Common myeloid progenitor, CD34-positive (primary cell): Measurements from ENCODE around the gene SLC7A1. TPM values are rescaled to one million over a fixed set of nuclear protein-coding genes. Genes with fewer than 3 reads are reported as not detected.
A peak's percentile ranks its signal among the peaks of the same experiment; 100 is the strongest.
"Not testable (repeated sequence)": the region's sequence is repeated elsewhere in the genome, so short reads cannot be mapped to it uniquely, and the experiment has no call there.

ENCODE experiments used
- CTCF ChIA-PET: fragments of 350-600 bp; sonication (Branson Sonifier 250); formaldehyde crosslinking; loops from one replicate; lab custom pipeline; 2021; ENCODE audit warnings: antibody characterized with exemption; lab: Charles Lee
- POLR2A ChIA-PET: fragments of 350-600 bp; sonication (Branson Sonifier 250); formaldehyde crosslinking; loops from one replicate; lab custom pipeline; 2021; ENCODE audit warnings: antibody characterized with exemption; lab: Charles Lee
- DNase-seq, 3 donors: peaks; one replicate each; pipeline versions ENCODE4 v3.0.0 to v3.0.0-alpha.2; 2013
- H3K27ac ChIP-seq, 2 experiments: 1 replicate in 1 of 2; 2 replicates in 1 of 2; pipeline ENCODE4 v1.7.0; 2013; ENCODE audit warnings: inconsistent platforms in 2 of 2, low read length in 2 of 2, mild to moderate bottlenecking in 2 of 2, low read depth in 1 of 2, moderate library complexity in 1 of 2; ENCODE audit not compliant: severe bottlenecking in 2 of 2, insufficient read depth in 1 of 2, poor library complexity in 1 of 2
- H3K27me3 ChIP-seq, 5 experiments: replicated peaks in 2 of 5; 1 replicate in 3 of 5; 2 replicates in 2 of 5; pipeline versions ENCODE4 v1.6.1 to v1.7.0; 2013; ENCODE audit warnings: low read length in 4 of 5, mild to moderate bottlenecking in 2 of 5, moderate library complexity in 2 of 5, inconsistent platforms in 1 of 5; ENCODE audit not compliant: insufficient read depth in 5 of 5, control insufficient read depth in 4 of 5
- H3K36me3 ChIP-seq, 4 experiments: 1 replicate in 2 of 4; 2 replicates in 2 of 4; pipeline versions ENCODE4 v1.6.1 to v1.7.0; 2013; ENCODE audit warnings: low read length in 3 of 4, control low read depth in 1 of 4, mild to moderate bottlenecking in 1 of 4; ENCODE audit not compliant: control insufficient read depth in 4 of 4, insufficient read depth in 4 of 4
- H3K4me1 ChIP-seq, 4 experiments: 1 replicate in 3 of 4; 2 replicates in 1 of 4; pipeline versions ENCODE4 v1.6.1 to v1.7.1; 2013; ENCODE audit warnings: low read length in 3 of 4, mild to moderate bottlenecking in 3 of 4, control low read depth in 1 of 4, inconsistent platforms in 1 of 4, moderate library complexity in 1 of 4; ENCODE audit not compliant: control insufficient read depth in 4 of 4, insufficient read depth in 4 of 4; ENCODE audit errors: control extremely low read depth in 1 of 4
- H3K4me3 ChIP-seq, 7 experiments: 1 replicate in 4 of 7; 2 replicates in 3 of 7; pipeline versions ENCODE4 v1.5.1 to v1.7.0; 2013; ENCODE audit warnings: mild to moderate bottlenecking in 7 of 7, low read length in 6 of 7, moderate library complexity in 6 of 7, inconsistent platforms in 2 of 7, low read depth in 2 of 7, control low read depth in 1 of 7; ENCODE audit not compliant: insufficient read depth in 4 of 7, control insufficient read depth in 1 of 7; ENCODE audit errors: extremely low read depth in 1 of 7
- H3K9me3 ChIP-seq, 5 experiments: 1 replicate in 4 of 5; 2 replicates in 1 of 5; pipeline versions ENCODE4 v1.6.1 to v1.7.1; 2013; ENCODE audit warnings: low read length in 4 of 5, mild to moderate bottlenecking in 2 of 5, inconsistent platforms in 1 of 5, low read depth in 1 of 5, moderate library complexity in 1 of 5; ENCODE audit not compliant: control insufficient read depth in 4 of 5, insufficient read depth in 2 of 5; ENCODE audit errors: control extremely low read depth in 1 of 5
- WGBS: methylation state at CpG from one replicate; pipeline ENCODE4 v1.1.5; 2013; ENCODE audit not compliant: insufficient coverage; 5-methylcytosine and 5-hydroxymethylcytosine counted together
- polyA plus RNA-seq: library from polyadenylated mRNA; unstranded; fragments of 120-200 nt; gene quantifications from one replicate; pipeline ENCODE4 v1.2.1, GENCODE V29; 2013

The SLC7A1 gene
- 16.1 TPM for polyA plus RNA-seq

DNA sequence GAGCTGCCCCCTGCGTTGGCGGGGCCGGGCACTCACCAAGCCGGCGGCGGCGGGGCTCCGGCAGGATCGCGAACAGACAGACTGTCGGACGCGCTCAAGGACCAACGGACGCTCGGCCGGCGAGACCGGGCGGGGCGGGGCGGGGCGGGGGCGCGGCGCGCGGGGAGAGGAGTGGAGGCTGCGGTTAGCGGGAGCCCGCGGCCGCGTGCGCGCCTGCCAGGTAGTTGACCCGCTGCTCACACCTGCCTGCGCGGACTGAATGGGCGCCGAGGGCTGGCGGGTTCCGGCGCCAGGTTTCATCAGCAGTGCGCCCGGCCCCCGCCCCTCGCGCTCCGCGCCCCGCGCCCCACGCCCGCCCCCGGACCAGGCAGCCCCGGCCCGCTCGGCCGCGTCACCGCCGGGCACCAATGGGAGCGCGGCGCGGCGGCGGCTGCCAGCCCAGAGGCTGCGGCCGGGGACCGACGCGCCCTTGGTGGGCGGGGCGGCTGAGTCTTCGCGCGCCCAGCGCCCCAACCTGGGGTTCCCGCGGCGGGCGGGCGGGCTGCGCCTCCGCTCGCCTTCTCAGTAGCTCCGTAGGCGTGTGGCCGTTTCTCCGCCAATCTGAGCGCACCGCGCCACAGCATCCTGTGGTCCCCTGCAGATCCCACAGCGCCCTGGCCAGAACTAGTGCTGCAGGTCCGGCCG lies at the start of gene SLC7A1:
TSS of gene SLC7A1 (minus strand) at position 309 of the 684 bp plus-strand sequence. CDS start 59,500 bp downstream, outside the sequence.
- under 1% methylated on average over 81 of the region's 98 CpGs for WGBS
- peak within 1 kb of the TSS; percentile 79 to 89 (median 85) for H3K4me3 ChIP-seq
- H3K9me3 ChIP-seq, result no peaks in the 10 kb centered on the region
- ChIA-PET CTCF (interaction anchor here (1.3 to 1.6 kb wide), 2 partner anchors 22 to 87 kb away, joined by 3 to 7 read pairs; no protein-coding TSS in a partner anchor), POLR2A (no interaction called here)
- H3K4me1 ChIP-seq, result peaks cover 1 to 34% (median 14%) of the 10 kb centered on the region in 4 experiments
- H3K27me3 ChIP-seq, result no peaks in the 10 kb centered on the region
- DNase-seq, result peak; percentile 85 to 93 (median 93)
- peaks cover 0 to 22% (median 0%) of the 10 kb centered on the region in 4 experiments for H3K36me3 ChIP-seq
- H3K27ac ChIP-seq, result peak within 1 kb of the TSS; percentile 75 to 94

- WGBS, result 96% methylated on average over 4 of the region's 4 CpGs
Measured at GRCh38 chr13:29640665-29641064, 45.2 kb upstream of the SLC7A1 start.

DNA sequence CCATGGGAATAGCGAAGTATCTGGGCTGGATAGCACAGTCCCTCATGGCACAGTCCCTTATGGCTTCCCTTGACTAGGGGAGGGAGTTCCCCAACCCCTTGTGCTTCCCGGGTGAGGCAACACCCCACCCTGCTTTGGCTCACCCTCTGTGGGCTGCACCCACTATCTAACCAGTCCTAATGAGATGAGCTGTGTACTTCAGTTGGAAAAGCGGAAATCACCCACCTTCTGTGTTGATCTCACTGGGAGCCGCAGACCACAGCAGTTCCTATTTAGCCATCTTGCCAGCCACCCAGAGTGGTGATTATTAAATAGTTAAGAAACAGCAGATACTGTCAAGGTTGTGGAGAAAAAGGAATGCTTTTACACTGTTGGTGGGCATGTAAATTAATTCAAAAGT lies 41.3 kb upstream of the SLC7A1 start:
- not testable (repeated sequence) for DNase-seq
- 100% methylated on average over 1 of the region's 4 CpGs for WGBS

More at GRCh38 chr13:29640665-29641064, 45.2 kb upstream of the SLC7A1 start:
- CTCF ChIA-PET, result no interaction called here
- no peak for DNase-seq
- H3K4me3 ChIP-seq, result no peak overlapping the region
- H3K27me3 ChIP-seq, result no peaks in the 10 kb centered on the region
- no peaks in the 10 kb centered on the region for H3K4me1 ChIP-seq
- no peak overlapping the region for H3K27ac ChIP-seq
- POLR2A ChIA-PET, result no interaction called here
- H3K36me3 ChIP-seq, result no peaks in the 10 kb centered on the region
- H3K9me3 ChIP-seq, result peaks cover 0 to 2% (median 0%) of the 10 kb centered on the region in 5 experiments

GRCh38 chr13:29624997-29625396 lies 29.5 kb upstream of the SLC7A1 start:
- CTCF ChIA-PET, result no interaction called here
- Histone ChIP-seq H3K27me3 (no peaks in the 10 kb centered on the region), H3K4me3 (no peak overlapping the region), H3K36me3 (no peaks in the 10 kb centered on the region), H3K4me1 (no peaks in the 10 kb centered on the region), H3K9me3 (peaks cover 0 to 2% (median 0%) of the 10 kb centered on the region in 5 experiments), H3K27ac (no peak overlapping the region)
- POLR2A ChIA-PET, result no interaction called here
- 69% methylated on average over 4 of the region's 5 CpGs for WGBS
- no peak for DNase-seq

More for the DNA sequence above, 41.3 kb upstream of the SLC7A1 start:
- H3K27me3 ChIP-seq, H3K9me3 ChIP-seq, H3K27ac ChIP-seq, H3K4me3 ChIP-seq, H3K36me3 ChIP-seq, H3K4me1 ChIP-seq, POLR2A ChIA-PET, CTCF ChIA-PET: not testable (repeated sequence)

DNA sequence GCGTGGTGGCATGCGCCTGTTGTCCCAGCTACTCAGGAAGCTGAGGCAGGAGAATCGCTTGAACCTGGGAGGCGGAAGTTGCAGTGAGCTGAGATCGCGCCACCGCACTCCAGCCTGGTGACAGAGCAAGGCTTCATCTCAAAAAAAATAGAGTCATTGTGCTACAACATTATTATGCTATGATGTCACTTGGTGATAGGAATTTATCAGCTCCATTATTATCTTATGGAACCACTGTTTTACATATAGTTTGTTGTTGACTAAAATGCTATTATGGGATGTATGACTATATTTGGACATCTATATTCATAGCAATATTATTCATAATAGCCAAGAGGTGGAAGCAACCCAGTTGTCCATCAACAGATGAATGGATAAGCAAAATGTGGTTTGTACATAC lies 26.4 kb upstream of the SLC7A1 start:
- Histone ChIP-seq H3K9me3 (peaks cover 0 to 2% (median 0%) of the 10 kb centered on the region in 5 experiments), H3K4me1 (no peaks in the 10 kb centered on the region), H3K27me3 (no peaks in the 10 kb centered on the region), H3K4me3 (no peak overlapping the region), H3K36me3 (no peaks in the 10 kb centered on the region), H3K27ac (no peak overlapping the region)
- 97% methylated on average over 4 of the region's 7 CpGs for WGBS
- ChIA-PET CTCF (no interaction called here), POLR2A (no interaction called here)
- DNase-seq, result no peak

- CTCF ChIA-PET, result no interaction called here
Measured at GRCh38 chr13:29621051-29621800, 25.7 kb upstream of the SLC7A1 start.

DNA sequence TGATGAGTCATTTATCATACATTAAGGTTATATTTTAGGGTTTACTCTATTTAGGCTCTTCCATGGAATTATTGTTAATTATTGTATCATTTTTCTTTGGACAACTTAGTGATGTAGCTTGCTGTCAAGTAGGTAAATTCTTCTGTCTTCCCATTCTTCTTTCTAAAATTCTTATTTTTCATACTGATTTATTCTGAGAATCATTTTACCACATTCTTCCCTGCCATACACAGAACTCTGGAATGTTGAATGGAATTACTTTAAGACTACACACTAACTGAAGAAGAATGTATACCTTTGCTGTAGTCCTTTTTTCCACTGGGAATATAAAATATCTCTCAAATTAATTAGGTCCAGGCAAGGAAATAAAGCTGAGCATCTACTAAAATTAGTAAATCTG lies 24.5 kb upstream of the SLC7A1 start:
- ChIA-PET POLR2A (no interaction called here), CTCF (no interaction called here)
- H3K27me3 ChIP-seq, result no peaks in the 10 kb centered on the region
- H3K9me3 ChIP-seq, result peaks cover 0 to 2% (median 0%) of the 10 kb centered on the region in 5 experiments
- H3K27ac ChIP-seq, result no peak overlapping the region
- no peak for DNase-seq
- no peak overlapping the region for H3K4me3 ChIP-seq
- no peaks in the 10 kb centered on the region for H3K36me3 ChIP-seq
- H3K4me1 ChIP-seq, result no peaks in the 10 kb centered on the region

More at GRCh38 chr13:29621051-29621800, 25.7 kb upstream of the SLC7A1 start:
- Histone ChIP-seq H3K4me1 (no peaks in the 10 kb centered on the region), H3K36me3 (no peaks in the 10 kb centered on the region), H3K27me3 (no peaks in the 10 kb centered on the region), H3K9me3 (peaks cover 0 to 2% (median 0%) of the 10 kb centered on the region in 5 experiments), H3K27ac (no peak overlapping the region), H3K4me3 (no peak overlapping the region)
- POLR2A ChIA-PET, result no interaction called here
- peak in 1 of 3 donors; percentile 2 for DNase-seq
- 100% methylated on average over 3 of the region's 4 CpGs for WGBS
